Right lobe of liver (tissue), 6 donors: ENCODE data around the gene IDUA. TPM values are rescaled to one million over a fixed set of nuclear protein-coding genes. Genes with fewer than 3 reads are reported as not detected.
A peak's percentile ranks its signal among the peaks of the same experiment; 100 is the strongest.
"Not testable (repeated sequence)": the region's sequence is repeated elsewhere in the genome, so short reads cannot be mapped to it uniquely, and the experiment has no call there.

Experiments used
- ATAC-seq, 4 donors: fragments of 200-7000 bp; cut with Tn5 transposase; one replicate each; pipeline ENCODE4 v1.9.1; 2020; ENCODE audit warnings: mild to moderate bottlenecking in 4 of 4, moderate library complexity in 4 of 4
- DNase-seq, 3 donors: peaks; one replicate each; pipeline ENCODE4 v3.0.0-alpha.2; 2020
- H3K27ac ChIP-seq, 3 donors: fragments of 200-600 bp; one replicate each; pipeline ENCODE4 v1.8.0; 2022
- H3K27me3 ChIP-seq, 2 donors: fragments of 200-600 bp; one replicate each; pipeline ENCODE4 v1.8.0; 2022
- H3K36me3 ChIP-seq, 4 donors: fragments of 200-600 bp; sonication (generic) in 1 of 4; one replicate each; pipeline versions ENCODE4 v1.5.1 to v1.8.0; 2017 to 2022; ENCODE audit warnings: control low read depth in 1 of 4
- H3K4me1 ChIP-seq, 4 donors: fragments of 200-600 bp; sonication (generic) in 1 of 4; one replicate each; pipeline versions ENCODE4 v1.5.1 to v1.8.0; 2017 to 2022; ENCODE audit warnings: control low read depth in 1 of 4
- H3K4me3 ChIP-seq, 3 donors: fragments of 200-600 bp; one replicate each; pipeline ENCODE4 v1.8.0; 2022
- H3K9me3 ChIP-seq, 4 donors: fragments of 200-600 bp; sonication (generic) in 1 of 4; one replicate each; pipeline versions ENCODE4 v1.5.1 to v1.8.0; 2017 to 2022; ENCODE audit warnings: control low read depth in 1 of 4
- POLR2A ChIP-seq: fragments of 450-650 bp; IDR thresholded peaks from one replicate; pipeline ENCODE4 v1.6.1; 2017; ENCODE audit warnings: antibody characterized with exemption, mild to moderate bottlenecking
- WGBS: methylation state at CpG from one replicate; pipeline ENCODE4 v1.1.6; 2018; ENCODE audit warnings: low coverage, low lambda C conversion rate; ENCODE audit not compliant: insufficient coverage; ENCODE audit errors: missing lambda C conversion rate; 5-methylcytosine and 5-hydroxymethylcytosine counted together
- intact Hi-C, 2 donors: fragments of 100-400 bp; cut with DNase I; formaldehyde crosslinking; loops; one replicate each; pipeline versions ENCODE4 v1.11.2 to v1.14.1; 2022
- total RNA-seq, 6 experiments: library from RNA; depleted of rRNA in 2 of 6; stranded (reverse); fragments of >200 nt in 2 of 6; fragmentation: NEBNext Ultra II Directional in 3 of 6; extraction: Animal tissue kit (Norgen Biotek cat#: 25700) in 3 of 6; gene quantifications; one replicate each; pipeline versions ENCODE4 v1.1.0 to v1.2.4, GENCODE V29; 2016 to 2023
- TF ChIP-seq, protein P1 (sequence below), 4 donors: fragments of 200-600 bp in 3 of 4; fragments of 450-650 bp in 1 of 4; IDR thresholded peaks; one replicate each; pipeline versions ENCODE4 v1.5.1 to v1.8.0; 2016 to 2022; ENCODE audit warnings: antibody characterized with exemption in 4 of 4, mild to moderate bottlenecking in 2 of 4
- donor health status: DM: no; HTN: yes; CAD: no.
- donor health status: DM: no; HTN: no; CAD: no.
- donor health status: DM: no; HTN: no; CAD: no.
- donor health status: DM: no; HTN: yes; CAD: no.
- donor health status: DM: no; HTN: yes; CAD: no.

Gene IDUA
- total RNA-seq, 6 experiments from 2014 or later, result 4.7 to 15.1 (median 11.0) TPM

DNA sequence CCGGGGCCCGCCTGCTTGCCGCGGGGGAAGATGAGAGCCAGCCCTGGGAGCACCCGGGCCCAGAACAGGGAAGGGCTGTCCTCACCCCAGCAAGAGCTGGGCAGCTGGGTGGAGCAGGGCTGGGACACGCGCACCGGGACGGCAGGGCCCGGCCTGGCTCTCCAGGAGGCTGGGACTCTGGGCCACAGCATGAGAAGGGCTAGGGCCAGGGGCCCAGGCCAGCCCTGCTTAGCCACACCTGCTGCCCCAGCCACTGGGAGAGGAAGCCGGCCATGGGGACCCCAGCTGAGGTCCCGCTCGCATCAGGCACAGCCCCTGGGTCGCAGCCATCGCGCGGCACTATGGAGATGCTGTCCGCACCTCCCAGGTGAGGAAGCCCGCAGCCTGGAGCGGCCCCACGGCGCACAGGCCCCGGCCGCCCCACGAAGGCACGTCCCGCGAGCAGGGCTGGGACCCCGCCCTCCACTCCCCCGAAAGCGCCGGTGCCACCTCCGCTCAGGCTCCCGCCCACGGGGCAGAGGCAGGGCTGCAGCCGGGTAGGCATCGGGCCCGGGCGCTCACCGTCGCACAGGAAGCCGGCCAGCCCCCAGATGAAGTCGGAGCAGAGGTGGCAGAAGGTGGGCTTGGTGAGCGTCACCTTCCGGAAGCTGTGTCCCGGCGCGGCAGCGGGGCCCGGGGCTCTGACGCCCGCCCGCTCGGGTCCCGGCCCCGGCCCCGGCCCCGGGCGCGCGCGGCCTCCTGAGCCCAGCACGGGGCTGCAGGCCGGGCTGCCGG lies 14.0 kb upstream of the IDUA start:
- intact Hi-C loops, result loop anchor here in 1 of 2 donors (5.0 kb wide), 1 partner anchor 41 kb away; the partner anchor contains the start of genes GAK and TMEM175
- Histone ChIP-seq H3K4me1 (peaks cover 0 to 21% (median 5%) of the 10 kb centered on the region in 4 donors), H3K27ac (no peak overlapping the region), H3K9me3 (no peaks in the 10 kb centered on the region), H3K4me3 (peak overlapping the region; percentile 61 to 73 (median 68)), H3K27me3 (no peaks in the 10 kb centered on the region), H3K36me3 (no peaks in the 10 kb centered on the region)
- peak in 1 of 3 donors; percentile 52 for DNase-seq
- no CpG with 5 or more reads among the region's 65 CpGs for WGBS
- TF ChIP-seq POLR2A, result no peak
- TF ChIP-seq, protein P1, sequence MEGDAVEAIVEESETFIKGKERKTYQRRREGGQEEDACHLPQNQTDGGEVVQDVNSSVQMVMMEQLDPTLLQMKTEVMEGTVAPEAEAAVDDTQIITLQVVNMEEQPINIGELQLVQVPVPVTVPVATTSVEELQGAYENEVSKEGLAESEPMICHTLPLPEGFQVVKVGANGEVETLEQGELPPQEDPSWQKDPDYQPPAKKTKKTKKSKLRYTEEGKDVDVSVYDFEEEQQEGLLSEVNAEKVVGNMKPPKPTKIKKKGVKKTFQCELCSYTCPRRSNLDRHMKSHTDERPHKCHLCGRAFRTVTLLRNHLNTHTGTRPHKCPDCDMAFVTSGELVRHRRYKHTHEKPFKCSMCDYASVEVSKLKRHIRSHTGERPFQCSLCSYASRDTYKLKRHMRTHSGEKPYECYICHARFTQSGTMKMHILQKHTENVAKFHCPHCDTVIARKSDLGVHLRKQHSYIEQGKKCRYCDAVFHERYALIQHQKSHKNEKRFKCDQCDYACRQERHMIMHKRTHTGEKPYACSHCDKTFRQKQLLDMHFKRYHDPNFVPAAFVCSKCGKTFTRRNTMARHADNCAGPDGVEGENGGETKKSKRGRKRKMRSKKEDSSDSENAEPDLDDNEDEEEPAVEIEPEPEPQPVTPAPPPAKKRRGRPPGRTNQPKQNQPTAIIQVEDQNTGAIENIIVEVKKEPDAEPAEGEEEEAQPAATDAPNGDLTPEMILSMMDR (IDR thresholded peaks at IDR 0.05), result no peak
- ATAC-seq, result peak; percentile 4 to 32 (median 10)

DNA sequence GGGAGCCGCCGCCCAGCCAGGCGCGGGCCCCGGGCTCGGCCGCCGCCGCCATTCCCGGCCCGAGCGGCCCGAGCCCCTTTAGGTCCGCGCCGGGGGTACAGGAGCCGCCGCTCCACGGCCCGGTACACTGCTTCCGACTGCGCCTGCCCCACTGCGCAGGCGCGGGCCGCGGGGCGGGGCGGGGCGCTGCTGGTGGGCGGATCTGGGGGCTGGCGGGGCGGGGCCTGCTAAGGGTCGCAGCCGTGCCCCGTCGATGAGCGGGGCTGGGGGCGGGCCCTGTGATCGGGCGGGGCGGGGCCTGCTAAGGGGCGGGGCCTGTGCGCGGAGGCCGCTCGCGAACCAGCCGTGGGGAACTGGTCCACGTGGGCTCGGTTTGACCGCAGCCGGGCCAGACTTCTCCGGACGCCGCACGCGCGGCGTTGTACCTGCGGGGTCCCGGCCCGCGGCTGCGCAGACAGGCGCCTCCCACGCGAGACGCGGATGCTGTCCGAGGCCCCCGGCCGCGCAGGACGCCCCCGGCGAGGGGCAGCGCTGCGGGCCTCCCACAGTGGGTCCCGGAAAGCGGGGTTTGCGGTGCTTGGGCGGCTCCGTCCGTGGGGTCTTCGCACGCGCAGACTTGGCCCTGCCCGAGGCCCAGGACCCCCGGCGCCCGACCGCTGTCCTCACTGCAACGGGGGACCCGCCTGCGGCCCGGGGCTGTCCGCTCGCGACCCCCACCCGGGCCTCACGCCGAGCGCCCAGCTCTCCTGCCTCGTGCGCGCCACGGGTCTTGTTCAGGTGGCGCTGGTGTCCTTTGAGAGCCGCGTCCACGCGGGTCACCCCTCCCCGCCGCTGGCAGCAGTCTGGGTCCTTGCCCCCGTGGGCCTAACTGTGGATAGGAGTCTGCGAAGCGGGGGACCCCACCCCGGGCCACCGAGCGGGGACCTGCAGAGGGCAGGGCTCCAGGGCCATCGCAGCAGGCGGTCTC lies 13.1 kb upstream of the IDUA start, which contains the start of gene DGKQ:
Gene DGKQ (minus strand): TSS at position 139 of the 967 bp plus-strand sequence. CDS start 87 bp downstream, at position 52.
- no peak within 1 kb of the TSS for H3K27ac ChIP-seq
- ATAC-seq (peak; percentile 97 to 99 (median 98)), DNase-seq (peak; percentile 93)
- peaks cover 0 to 21% (median 5%) of the 10 kb centered on the region in 4 donors for H3K4me1 ChIP-seq
- no peaks in the 10 kb centered on the region for H3K36me3 ChIP-seq
- no peaks in the 10 kb centered on the region for H3K27me3 ChIP-seq
- peak; percentile 16 for TF ChIP-seq POLR2A
- TF ChIP-seq, protein P1 (IDR thresholded peaks at IDR 0.05), result no peak
- intact Hi-C loops, result loop anchor here in 1 of 2 donors (5.0 kb wide), 1 partner anchor 41 kb away; the partner anchor contains the start of genes GAK and TMEM175
- no peaks in the 10 kb centered on the region for H3K9me3 ChIP-seq
- 60% methylated on average over 1 of the region's 123 CpGs for WGBS
- H3K4me3 ChIP-seq, result peak within 1 kb of the TSS; percentile 61 to 73 (median 68)

DNA sequence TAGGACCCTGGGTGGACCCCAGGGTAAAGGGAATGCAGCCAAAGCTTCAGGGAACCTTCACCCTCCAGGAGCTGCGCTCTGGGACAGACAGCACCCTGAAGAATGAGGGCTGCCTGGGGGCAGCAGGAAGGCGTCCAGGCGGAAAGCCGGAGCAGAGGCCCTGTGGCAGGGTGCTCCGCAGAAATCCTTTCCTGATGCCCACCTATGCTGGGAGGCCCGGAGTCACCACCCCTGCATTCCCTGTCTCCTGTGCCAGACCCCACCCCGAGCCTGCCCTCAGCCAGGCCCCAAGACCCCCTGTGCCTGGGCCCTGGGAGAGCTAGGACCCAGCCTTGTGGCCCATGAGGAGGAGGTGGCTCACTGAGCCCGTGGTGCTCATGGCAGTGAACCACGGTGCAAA lies 12.2 kb upstream of the IDUA start:
- Histone ChIP-seq H3K27me3 (no peaks in the 10 kb centered on the region), H3K27ac (no peak overlapping the region), H3K4me1 (peaks cover 0 to 21% (median 5%) of the 10 kb centered on the region in 4 donors), H3K9me3 (no peaks in the 10 kb centered on the region), H3K36me3 (no peaks in the 10 kb centered on the region), H3K4me3 (no peak overlapping the region)
- WGBS, result 80% methylated on average over 1 of the region's 9 CpGs
- ATAC-seq, result no peak
- no peak for TF ChIP-seq POLR2A
- TF ChIP-seq, protein P1 (IDR thresholded peaks at IDR 0.05), result no peak
- no peak for DNase-seq
- intact Hi-C loops, result loop anchor here in 1 of 2 donors (5.0 kb wide), 1 partner anchor 42 kb away; the partner anchor contains the start of genes GAK and TMEM175

DNA sequence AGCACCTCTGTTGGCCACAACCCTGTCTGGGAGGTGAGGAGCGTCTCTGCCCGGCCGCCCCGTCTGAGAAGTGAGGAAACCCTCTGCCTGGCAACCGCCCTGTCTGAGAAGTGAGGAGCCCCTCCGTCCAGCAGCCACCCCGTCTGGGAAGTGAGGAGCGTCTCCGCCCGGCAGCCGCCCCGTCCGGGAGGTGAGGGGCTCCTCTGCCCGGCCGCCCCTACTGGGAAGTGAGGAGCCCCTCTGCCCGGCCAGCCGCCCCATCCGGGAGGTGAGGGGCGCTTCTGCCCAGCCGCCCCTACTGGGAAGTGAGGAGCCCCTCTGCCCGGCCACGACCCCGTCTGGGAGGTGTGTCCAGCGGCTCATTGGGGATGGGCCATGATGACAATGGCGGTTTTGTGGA lies 10.8 kb upstream of the IDUA start:
- H3K9me3 ChIP-seq, H3K4me3 ChIP-seq, H3K27ac ChIP-seq, H3K27me3 ChIP-seq, intact Hi-C loops, ATAC-seq, H3K36me3 ChIP-seq, DNase-seq: not testable (repeated sequence)
- H3K4me1 ChIP-seq, result peaks cover 0 to 21% (median 5%) of the 10 kb centered on the region in 4 donors
- WGBS, result no CpG with 5 or more reads among the region's 25 CpGs
